Endometrium (tissue), 2 donors: ENCODE data around the gene CEP20.
"Not testable (repeated sequence)": the region's sequence is repeated elsewhere in the genome, so short reads cannot be mapped to it uniquely, and the experiment has no call there.

Experiments
- FAIRE-seq: peaks from 2 replicates; lab custom pipeline; 2012; peaks lifted over from hg19 to GRCh38; lab: Jason Lieb, UNC
- donor health status: control.
- donor health status: control.

The CEP20 gene

GRCh38 chr16:15857724-15858560 is 30.5 kb downstream of the CEP20 start:
- no peak for FAIRE-seq

DNA sequence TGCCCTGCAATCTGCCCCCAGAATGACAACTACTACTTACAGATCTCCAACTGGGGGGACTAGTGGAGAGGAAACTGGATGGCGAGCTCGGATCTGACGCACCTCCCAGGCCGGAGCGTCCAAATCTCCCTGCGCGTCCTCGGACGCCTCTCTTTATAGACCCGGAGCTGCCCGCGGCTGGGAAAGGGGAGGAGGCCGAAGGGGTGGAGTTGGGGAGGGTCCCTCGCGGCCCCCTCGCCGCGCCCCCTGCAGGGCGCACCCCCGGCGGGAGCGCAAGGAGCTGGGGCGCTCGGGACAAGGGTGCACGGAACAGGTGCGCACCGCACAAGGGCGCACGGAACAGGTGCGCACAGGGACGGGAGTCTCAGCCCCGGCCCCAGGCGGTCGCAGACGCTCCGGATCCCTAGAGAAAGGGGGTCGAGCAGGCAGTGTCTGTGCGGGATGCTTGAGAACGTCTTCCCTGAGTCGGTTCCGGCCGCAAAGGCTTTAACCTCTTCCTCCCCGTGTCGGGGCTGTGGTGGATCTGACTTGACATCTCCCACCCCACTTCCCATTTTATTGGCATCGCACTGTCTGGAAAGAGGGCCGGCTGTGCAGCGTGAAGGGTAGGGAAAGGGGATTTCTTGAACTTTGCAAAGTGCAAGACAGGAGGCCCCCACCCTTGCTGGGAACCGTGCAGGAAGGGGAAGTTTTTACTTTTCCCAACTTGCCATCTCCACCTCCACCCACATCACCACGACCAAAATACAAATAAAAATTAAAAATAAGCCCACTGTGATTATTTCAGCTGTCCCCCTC is 31.3 kb downstream of the CEP20 start, which contains the start of gene MYH11:
TSS of gene MYH11 (minus strand) at position 128 of the 798 bp plus-strand sequence. CDS start 18,776 bp downstream, outside the sequence.
- FAIRE-seq: no peak

DNA sequence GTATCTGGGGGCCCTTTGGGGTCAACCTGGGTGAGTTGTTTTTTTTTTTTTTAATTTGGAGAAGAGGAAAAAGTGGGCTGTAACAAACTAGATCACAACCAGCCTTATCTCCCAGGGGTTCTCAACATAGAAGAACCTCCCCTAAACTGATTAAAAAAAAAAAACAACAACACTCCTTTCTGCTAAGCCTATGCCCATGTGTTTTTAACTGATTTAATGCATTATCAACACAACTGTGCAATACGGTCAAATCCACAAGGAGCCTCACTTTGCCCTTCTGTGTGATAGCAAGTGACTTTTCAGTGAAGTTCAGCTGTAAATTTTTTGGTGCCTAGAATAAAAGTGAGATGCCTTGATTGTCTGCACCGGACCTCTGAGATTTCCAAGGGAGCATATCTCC is 32.2 kb downstream of the CEP20 start:
- no peak for FAIRE-seq

GRCh38 chr16:15855704-15856003 is 32.7 kb downstream of the CEP20 start:
- FAIRE-seq: no peak

DNA sequence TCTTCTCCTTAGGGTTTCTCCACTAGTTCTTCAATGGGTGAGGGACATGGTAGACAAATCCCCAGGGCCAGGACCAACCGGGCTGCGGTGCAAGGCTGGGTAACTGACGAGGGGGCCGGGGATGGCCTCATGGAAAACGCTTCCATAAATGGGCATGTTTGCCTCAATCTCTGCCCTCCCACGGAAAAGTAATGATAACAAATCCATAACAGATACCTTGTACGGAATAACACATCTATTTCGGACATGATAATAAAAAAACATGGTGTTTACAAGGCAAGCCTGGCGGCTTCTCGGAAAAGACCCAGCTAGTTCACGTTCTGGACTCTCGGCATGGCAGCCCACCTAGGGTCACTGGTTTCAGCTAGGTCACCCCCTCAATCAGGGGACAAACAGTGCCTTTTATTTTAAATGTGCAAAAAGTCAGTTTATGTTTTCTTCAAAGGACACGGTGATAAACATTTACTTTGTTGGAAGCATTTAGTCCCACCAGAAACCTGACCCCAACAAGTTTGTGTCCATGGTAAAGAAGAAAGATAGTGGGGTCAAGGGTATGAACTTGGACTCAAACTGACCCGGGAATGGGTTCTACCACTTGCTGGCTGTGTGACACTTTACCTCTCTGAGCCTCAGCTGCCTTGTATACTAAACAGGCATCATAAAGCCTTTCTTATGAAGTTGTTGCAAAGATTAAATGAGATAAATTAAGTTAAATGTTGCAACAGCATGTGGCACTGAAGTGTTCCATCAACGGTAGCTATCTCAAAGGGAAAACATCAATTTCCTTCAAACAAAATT is 33.3 kb downstream of the CEP20 start:
- no peak for FAIRE-seq

DNA sequence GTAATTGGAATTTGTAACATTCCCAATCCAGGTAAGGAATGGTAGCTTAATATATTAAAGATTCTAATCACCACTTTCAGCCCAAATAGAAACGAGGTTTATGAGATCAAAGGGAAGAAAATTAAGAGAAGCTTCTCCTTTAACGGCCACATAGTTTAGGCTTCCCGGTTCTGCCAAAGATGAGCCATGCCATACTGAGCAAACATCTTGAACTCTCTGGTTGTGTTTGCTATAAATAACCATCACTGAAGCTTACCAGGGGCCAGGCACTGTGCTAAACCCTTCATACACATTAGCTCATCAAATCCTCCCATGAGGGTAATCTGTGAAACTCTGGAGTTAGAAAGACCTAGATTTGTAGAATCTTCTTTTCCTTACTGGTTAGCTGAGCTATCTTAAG is 34.3 kb downstream of the CEP20 start:
- FAIRE-seq: no peak

DNA sequence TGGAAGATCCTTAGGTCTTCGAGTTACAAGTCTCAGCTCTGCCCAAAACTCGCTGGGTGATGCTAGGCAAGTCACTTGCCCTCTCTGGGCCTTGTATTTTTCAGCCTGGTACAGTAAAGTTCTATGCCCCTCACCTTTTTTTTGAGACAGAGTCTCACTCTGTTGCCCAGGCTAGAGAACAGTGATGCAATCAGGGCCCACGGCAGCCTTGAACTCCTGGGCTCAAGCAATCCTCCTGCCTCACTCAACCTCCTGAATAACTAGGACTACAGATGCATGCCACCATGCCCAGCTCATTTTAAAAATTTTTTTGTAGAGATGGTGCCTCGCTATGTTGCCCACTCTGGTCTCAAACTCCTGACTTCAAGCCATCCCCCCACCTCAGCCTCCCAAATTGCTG is 35.4 kb downstream of the CEP20 start:
- no peak for FAIRE-seq

DNA sequence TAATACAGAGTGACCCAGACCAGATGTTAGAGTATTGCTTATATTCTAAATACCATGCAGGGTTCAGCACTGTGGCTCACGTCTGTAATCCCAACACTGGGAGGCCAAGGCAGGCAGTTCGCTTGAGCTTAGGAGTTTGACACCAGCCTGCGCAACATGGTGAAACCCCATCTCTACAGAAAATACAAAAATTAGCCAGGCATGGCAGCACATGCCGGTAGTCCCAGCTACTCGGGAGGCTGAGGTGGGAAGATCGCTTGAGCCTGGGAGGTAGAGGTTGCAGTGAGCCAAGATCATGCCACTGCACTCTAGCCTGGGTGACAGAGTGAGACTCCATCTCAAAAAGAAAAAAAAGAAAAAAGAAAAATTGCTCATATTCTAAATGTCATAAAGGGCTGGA is 37.8 kb downstream of the CEP20 start:
- not testable (repeated sequence) for FAIRE-seq

GRCh38 chr16:15849209-15849981 is 39.0 kb downstream of the CEP20 start:
- FAIRE-seq: no peak

DNA sequence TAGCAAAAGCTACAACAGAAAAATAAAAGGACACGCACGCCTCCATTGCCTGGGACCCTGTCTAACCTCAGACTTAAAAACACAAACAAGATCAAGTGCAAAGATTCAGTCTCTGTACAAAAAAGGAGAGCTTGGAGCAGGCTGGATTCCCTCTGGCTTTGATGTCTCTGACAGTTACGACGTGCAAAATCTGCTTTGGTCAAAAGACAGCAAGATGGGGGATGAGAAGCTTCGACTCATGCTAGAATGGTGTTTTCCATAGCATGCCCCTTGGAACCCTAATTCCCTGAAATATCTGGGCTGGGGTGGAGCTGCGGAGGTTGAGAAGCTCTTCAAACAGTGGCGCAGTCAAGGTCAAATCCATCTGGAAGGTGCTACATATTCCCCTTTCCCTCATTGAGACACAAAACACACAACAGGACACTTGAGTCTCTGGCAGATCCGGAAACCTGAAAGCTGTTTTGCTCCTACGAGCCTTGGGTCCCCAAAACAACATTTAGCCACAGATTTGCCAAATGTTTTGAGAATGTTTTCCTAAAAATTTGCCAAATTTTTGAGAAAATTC is 40.7 kb downstream of the CEP20 start:
- no peak for FAIRE-seq

- FAIRE-seq: no peak
Measured at GRCh38 chr16:15846510-15846909, 41.9 kb downstream of the CEP20 start.

- FAIRE-seq: no peak
Measured at GRCh38 chr16:15843635-15844279, 44.6 kb downstream of the CEP20 start.

GRCh38 chr16:15839204-15839603 is 49.2 kb downstream of the CEP20 start:
- not testable (repeated sequence) for FAIRE-seq

GRCh38 chr16:15837761-15838160 is 50.6 kb downstream of the CEP20 start:
- FAIRE-seq: no peak

GRCh38 chr16:15836965-15837611 is 51.3 kb downstream of the CEP20 start:
- FAIRE-seq: no peak

DNA sequence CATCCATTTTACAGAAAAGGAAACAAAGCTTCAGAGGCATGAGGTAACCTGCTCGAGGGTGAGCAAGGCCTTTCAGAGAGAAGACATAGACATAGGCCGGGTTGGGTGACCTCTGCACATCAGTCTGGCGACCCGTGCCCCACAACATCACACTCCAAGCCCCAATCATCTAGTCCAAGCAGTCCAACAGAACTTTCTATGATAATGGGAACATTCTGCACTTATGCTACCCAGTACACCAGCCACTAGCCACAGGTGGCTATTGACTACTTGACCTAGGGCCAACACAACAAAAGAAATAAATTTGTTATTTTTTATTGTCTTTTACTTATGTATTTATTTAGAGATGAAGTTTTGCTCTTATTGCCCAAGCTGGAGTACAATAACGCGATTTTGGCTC is 52.3 kb downstream of the CEP20 start:
- no peak for FAIRE-seq

DNA sequence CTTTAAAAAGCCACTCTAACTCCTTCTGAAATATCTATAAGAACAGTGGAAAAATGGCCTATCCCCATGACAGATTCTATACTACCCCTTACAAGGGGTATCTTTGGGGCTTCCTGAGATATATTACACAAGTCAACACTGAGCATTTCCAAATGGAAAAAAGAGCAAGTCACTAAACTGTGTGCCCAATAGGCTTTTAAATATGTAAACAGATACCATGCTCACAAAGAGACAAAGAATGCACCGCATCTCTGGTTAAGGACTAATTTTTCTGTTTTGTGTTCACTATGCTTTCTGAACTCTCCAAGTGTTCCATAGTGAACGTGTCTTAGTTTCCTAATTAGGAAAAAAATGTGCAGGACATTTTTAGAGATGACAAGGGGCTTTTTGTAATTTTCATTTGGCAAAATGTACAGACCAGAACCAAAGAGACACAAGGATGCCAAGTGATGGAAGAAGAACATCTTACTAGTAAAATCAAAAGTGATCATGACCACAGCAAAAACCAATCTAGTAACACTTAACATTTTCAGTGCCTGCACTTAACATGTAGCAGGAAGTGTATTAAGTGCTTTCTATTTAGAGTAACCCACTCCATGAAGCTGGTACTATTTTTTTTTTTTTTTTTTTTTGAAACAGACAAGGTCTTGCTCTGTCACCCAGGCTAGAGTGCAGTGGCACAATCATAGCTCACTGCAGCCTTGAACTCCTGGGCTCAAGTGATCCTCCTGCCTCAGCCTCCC is 53.1 kb downstream of the CEP20 start:
- no peak for FAIRE-seq

- FAIRE-seq: no peak
Measured at GRCh38 chr16:15834502-15834901, 53.9 kb downstream of the CEP20 start.

- FAIRE-seq: no peak
Measured at GRCh38 chr16:15833541-15833940, 54.9 kb downstream of the CEP20 start.

DNA sequence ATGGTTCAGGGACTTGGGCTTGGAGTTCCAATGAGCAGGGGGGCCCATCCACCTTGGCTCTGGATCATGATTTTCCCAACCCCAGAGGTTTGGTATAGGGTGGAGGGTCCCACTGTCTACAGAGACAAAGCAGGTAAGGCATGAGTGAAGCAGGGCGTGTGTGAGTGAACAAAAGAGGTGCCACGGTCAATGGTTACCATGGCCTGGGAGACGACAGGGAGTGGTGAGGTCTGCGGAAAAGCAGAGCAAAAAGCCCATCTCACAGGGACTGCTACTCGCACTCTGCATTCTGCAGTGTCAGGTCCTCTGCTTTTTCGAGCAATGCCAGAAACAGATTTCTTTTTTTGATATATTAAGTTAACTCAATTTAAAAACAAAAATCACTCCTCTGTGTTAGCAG is 56.2 kb downstream of the CEP20 start:
- no peak for FAIRE-seq
